HUES48 (cell line): Measurements from ENCODE around the gene PIGT.
A peak's percentile ranks its signal among the peaks of the same experiment; 100 is the strongest.
"Not testable (repeated sequence)": the region's sequence is repeated elsewhere in the genome, so short reads cannot be mapped to it uniquely, and the experiment has no call there.

ENCODE experiments used
- H3K27ac ChIP-seq: one replicate; pipeline ENCODE4 v1.7.0; 2013; ENCODE audit warnings: low read depth, low read length, inconsistent platforms
- H3K27me3 ChIP-seq: 2 replicates; pipeline ENCODE4 v1.6.1; 2013; ENCODE audit warnings: mild to moderate bottlenecking, low read length; ENCODE audit not compliant: control insufficient read depth, insufficient read depth
- H3K36me3 ChIP-seq: 2 replicates; pipeline ENCODE4 v1.6.1; 2013; ENCODE audit warnings: low read length; ENCODE audit not compliant: control insufficient read depth, insufficient read depth
- H3K4me1 ChIP-seq: 2 replicates; pipeline ENCODE4 v1.6.1; 2013; ENCODE audit warnings: mild to moderate bottlenecking, low read length; ENCODE audit not compliant: control insufficient read depth, insufficient read depth
- H3K4me3 ChIP-seq: 2 replicates; pipeline ENCODE4 v1.5.1; 2013; ENCODE audit warnings: mild to moderate bottlenecking, low read depth, low read length
- H3K9ac ChIP-seq: 2 replicates; pipeline ENCODE4 v1.6.1; 2013; ENCODE audit warnings: mild to moderate bottlenecking, low read depth, low read length, moderate library complexity
- H3K9me3 ChIP-seq: 2 replicates; pipeline ENCODE4 v1.6.1; 2013; ENCODE audit warnings: low read length; ENCODE audit not compliant: control insufficient read depth, insufficient read depth

Gene PIGT

DNA sequence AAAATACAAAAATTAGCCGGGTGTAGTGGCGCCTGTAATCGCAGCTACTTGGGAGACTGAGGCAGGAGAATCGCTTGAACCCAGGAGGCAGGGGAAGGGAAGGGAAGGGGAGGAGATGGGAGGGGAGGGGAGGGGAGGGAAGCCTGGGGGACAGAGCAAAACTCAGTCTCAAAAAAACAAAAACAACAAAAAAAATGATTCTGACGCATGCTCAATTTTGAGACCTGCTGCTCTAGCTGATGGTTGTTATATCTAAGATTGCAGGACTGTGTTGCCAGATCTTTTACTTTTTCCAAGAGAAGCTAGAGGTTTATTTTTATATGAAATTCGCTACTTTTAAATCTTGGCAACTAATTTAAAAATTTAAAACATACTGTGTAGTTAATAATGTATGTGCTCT is 51.2 kb downstream of the PIGT start:
- Histone ChIP-seq H3K27me3 (peaks cover 25% of the 10 kb centered on the region), H3K27ac (no peak overlapping the region), H3K9me3 (no peaks in the 10 kb centered on the region), H3K36me3 (no peaks in the 10 kb centered on the region), H3K4me3 (no peak overlapping the region), H3K9ac (no peak overlapping the region), H3K4me1 (peaks cover 14% of the 10 kb centered on the region)

DNA sequence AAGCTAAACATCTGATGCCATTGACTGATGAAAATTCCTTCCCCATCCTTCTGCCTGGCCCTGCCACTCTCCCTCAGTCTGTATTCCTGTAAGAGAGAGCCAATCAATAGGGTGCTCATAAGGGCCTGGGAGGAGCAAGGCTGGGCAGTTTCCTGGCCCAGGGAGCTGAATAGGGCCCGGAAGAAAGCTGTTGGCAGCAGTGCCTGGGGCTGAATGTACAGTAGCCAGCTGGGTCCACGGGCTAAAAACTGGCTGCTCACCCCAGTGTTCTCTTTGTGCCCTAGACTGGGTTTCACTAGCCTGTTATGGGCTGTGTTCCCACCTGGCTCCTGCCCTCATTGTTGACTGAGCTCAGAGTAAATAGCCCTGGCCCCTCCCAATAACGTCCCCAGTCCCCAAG is 51.9 kb downstream of the PIGT start:
- H3K36me3 ChIP-seq: no peaks in the 10 kb centered on the region

DNA sequence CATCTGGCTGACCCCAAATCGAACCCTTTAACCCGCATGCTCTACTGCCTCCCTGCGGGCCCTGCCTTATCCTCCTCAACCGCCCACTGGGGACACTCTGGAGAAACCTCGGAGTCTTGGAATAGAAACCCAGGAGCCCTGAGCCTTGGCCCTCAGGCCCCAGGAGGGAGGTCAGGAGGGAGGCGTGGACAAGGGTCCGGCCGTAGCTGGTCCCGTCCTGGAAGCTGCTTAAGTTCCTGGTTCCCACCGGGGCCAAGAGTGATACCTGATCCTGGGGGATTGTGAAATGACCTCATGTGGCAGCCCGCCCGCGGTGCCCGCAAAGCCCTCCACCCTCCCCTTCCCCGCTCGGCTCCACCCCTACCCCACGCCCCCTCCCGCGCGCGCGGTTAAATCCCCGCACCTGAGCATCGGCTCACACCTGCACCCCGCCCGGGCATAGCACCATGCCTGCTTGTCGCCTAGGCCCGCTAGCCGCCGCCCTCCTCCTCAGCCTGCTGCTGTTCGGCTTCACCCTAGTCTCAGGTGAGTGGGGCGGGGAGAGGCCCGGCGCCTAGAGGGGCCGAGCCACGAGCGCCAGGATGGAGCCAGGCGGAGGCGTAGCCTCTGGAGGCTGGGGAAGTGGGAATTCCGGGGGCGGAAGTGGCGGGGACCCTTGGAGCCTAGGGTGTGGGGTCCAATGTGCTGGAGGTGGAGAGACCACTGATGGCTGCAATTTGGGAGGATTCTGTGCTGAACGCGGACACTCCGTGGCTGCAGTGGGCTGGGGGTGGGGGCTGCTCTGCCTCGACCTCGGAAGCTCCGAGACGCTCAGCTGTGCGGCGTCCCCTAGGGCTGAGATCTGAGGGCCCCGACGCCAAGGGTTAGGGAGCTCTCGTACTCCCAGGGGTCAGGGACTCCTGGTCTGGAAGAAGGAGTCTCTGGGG is 53.7 kb downstream of the PIGT start, which contains the start of gene WFDC2:
Gene WFDC2 (plus strand): TSS at position 418 of the 926 bp plus-strand sequence. CDS start 29 bp downstream, at position 447.
- no peaks in the 10 kb centered on the region for H3K36me3 ChIP-seq
- H3K9me3 ChIP-seq: no peaks in the 10 kb centered on the region
- peaks cover 25% of the 10 kb centered on the region for H3K27me3 ChIP-seq
- peak within 1 kb of the TSS; percentile 67 for H3K4me3 ChIP-seq
- H3K27ac ChIP-seq: peak within 1 kb of the TSS; percentile 21
- peak within 1 kb of the TSS; percentile 26 for H3K9ac ChIP-seq
- peaks cover 14% of the 10 kb centered on the region for H3K4me1 ChIP-seq

More for the DNA sequence above, 51.9 kb downstream of the PIGT start:
- Histone ChIP-seq H3K4me1 (peaks cover 14% of the 10 kb centered on the region), H3K4me3 (no peak overlapping the region), H3K9me3 (no peaks in the 10 kb centered on the region), H3K27me3 (peaks cover 25% of the 10 kb centered on the region), H3K9ac (no peak overlapping the region), H3K27ac (no peak overlapping the region)

DNA sequence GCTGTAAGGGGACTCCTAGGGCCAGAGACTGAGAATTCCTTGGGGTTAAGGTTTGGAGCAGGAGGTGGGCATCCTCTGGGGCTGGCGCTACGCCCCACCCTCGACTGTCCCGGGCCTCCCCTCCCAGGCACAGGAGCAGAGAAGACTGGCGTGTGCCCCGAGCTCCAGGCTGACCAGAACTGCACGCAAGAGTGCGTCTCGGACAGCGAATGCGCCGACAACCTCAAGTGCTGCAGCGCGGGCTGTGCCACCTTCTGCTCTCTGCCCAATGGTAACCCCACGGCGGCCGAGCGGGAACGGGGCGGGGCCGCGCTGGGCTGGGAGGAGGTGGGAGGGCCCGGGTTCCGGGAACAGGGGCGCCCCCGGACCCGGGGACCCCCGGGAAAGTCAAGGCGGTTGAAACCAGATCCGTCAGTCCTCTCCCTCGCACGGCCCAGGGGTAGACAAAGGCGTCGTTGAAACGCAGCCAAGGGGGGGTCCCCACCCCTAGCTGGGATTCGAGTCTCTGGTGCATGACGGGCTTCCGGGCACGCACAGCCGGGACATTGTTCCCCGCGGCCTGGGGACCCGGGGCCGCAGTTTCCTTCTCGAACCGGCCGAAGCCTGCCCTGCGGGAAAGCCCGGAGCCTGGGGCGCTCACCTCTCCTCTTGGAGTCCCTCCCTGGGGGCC is 54.5 kb downstream of the PIGT start:
- no peaks in the 10 kb centered on the region for H3K9me3 ChIP-seq
- peak overlapping the region; percentile 26 for H3K9ac ChIP-seq
- peaks cover 14% of the 10 kb centered on the region for H3K4me1 ChIP-seq
- H3K27ac ChIP-seq: peak overlapping the region; percentile 21
- no peaks in the 10 kb centered on the region for H3K36me3 ChIP-seq
- peaks cover 25% of the 10 kb centered on the region for H3K27me3 ChIP-seq
- peak overlapping the region; percentile 67 for H3K4me3 ChIP-seq

DNA sequence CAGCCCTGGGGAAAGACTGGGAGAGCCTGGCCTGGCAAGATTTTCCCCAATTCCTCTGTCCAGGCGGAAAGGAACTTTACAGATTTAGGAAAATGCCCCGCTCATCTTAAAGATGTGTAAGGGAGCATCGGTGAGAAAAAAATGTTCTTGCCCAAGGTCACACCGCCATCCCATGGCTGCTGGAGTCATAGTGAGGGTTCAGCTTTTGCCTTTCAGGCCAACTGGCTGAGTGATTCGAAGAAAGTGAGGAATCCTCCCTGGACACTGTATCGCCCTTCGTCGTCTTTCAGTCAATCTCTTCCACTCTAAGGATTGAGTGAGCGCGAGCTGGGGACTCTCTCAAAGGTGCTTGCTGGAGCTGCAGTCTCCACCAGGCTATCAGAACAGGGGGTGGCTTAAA is 55.0 kb downstream of the PIGT start:
- H3K9me3 ChIP-seq: no peaks in the 10 kb centered on the region
- H3K27ac ChIP-seq: no peak overlapping the region
- no peaks in the 10 kb centered on the region for H3K36me3 ChIP-seq
- H3K4me1 ChIP-seq: peaks cover 11% of the 10 kb centered on the region
- H3K4me3 ChIP-seq: peak overlapping the region; percentile 67
- H3K9ac ChIP-seq: peak overlapping the region; percentile 26
- H3K27me3 ChIP-seq: peaks cover 25% of the 10 kb centered on the region

DNA sequence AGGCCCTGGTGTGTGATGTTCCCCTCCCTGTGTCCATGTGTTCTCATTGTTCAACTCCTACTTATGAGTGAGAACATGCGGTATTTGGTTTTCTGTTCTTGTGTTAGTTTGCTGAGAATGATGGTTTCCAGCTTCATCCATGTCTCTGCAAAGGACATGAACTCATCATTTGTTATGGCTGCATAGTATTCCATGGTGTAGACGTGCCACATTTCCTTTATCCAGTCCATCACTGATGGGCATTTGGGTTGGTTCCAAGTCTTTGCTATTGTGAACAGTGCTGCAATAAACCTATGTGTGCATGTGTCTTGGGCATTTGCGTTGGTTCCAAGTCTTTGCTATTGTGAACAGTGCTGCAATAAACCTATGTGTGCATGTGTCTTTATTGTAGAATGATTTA is 56.3 kb downstream of the PIGT start:
- H3K4me1 ChIP-seq, H3K36me3 ChIP-seq, H3K4me3 ChIP-seq, H3K9me3 ChIP-seq, H3K9ac ChIP-seq, H3K27ac ChIP-seq: not testable (repeated sequence)
- H3K27me3 ChIP-seq: peaks cover 25% of the 10 kb centered on the region
